ENCODE data around the gene MYO19.
"Not testable (repeated sequence)": the region's sequence is repeated elsewhere in the genome, so short reads cannot be mapped to it uniquely, and the experiment has no call there.

The MYO19 gene

GRCh38 chr17:36459601-36460000 is 75.1 kb downstream of the MYO19 start:
- no peak for DNase-seq

GRCh38 chr17:36459045-36459444 is 75.6 kb downstream of the MYO19 start:
- no peak for DNase-seq

- not testable (repeated sequence) for DNase-seq
Measured at GRCh38 chr17:36457701-36458100, 77.0 kb downstream of the MYO19 start.

- DNase-seq = not testable (repeated sequence)
Measured at GRCh38 chr17:36452888-36453287, 81.8 kb downstream of the MYO19 start.

- DNase-seq = not testable (repeated sequence)
Measured at GRCh38 chr17:36449997-36450396, 84.7 kb downstream of the MYO19 start.

Measured in activated naive CD4-positive, alpha-beta T cell (primary cell).